ENCODE measurements around the gene ANKRD33.
A peak's percentile ranks its signal among the peaks of the same experiment; 100 is the strongest.

ANKRD33 gene

DNA sequence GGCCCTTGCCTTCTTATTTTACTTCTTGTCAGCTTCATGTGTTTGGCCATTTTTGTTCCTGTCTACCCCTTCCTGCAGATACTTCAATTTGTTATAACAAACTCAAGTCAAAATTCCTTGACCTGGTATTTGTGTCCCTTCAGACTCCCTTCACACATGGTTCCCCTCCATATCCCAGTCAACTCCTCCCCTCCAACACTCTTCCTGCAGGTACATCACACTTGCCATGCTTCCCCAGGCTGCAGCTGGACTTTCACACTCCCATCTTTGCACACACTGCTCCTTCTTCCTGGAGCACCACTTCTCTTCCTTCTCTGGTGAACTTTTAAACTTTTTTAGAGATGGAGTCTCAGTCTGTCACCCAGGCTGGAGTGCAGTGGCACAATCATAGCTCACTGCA is 20.5 kb upstream of the ANKRD33 start:
- intact Hi-C loops (cut with DNase I; ENCODE audit: low total_unique reads) = no loop called here
- DNase-seq = no peak
- H3K4me1 ChIP-seq = peaks cover 7 to 28% (median 25%) of the 10 kb centered on the region in 4 donors

DNA sequence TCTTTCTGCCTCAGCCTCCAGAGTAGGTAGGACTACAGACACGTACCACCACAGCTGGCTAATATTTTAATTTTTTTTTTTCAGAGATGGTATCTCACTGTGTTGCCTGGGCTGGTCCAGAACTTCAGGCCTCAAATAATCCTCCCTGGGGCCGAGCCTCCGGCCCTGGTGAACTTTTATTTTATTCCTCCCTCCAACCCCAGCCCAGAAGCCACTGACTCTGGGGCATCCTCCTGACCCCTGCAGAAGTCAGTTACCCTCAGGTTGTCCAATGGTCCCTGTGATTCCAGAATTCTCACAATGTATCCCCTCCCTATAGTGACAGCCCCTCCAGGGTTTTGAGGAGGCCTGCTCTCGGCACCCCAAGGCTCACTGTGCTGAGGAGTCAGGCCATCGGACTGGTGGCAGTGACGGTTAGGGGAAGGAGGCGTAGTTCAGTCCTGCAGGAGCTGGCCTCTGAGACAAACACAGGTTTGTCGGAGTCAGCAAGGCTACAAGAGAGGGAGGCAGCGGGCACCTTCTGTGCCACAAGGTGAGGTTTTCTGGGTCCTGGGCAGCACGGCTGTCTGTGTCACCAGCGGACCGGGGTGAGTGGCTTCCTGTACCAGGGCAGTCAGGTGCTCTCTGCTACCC is 20.0 kb upstream of the ANKRD33 start:
- Histone ChIP-seq H3K27me3 (peaks cover 0 to 72% of the 10 kb centered on the region in 2 donors), H3K36me3 (no peaks in the 10 kb centered on the region), H3K4me1 (peaks cover 7 to 28% (median 25%) of the 10 kb centered on the region in 4 donors), H3K27ac (no peak overlapping the region), H3K4me3 (no peak overlapping the region), H3K9me3 (no peaks in the 10 kb centered on the region)
- TF ChIP-seq, protein P1, sequence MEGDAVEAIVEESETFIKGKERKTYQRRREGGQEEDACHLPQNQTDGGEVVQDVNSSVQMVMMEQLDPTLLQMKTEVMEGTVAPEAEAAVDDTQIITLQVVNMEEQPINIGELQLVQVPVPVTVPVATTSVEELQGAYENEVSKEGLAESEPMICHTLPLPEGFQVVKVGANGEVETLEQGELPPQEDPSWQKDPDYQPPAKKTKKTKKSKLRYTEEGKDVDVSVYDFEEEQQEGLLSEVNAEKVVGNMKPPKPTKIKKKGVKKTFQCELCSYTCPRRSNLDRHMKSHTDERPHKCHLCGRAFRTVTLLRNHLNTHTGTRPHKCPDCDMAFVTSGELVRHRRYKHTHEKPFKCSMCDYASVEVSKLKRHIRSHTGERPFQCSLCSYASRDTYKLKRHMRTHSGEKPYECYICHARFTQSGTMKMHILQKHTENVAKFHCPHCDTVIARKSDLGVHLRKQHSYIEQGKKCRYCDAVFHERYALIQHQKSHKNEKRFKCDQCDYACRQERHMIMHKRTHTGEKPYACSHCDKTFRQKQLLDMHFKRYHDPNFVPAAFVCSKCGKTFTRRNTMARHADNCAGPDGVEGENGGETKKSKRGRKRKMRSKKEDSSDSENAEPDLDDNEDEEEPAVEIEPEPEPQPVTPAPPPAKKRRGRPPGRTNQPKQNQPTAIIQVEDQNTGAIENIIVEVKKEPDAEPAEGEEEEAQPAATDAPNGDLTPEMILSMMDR (IDR thresholded peaks at IDR 0.05) = no peak
- DNase-seq = no peak
- intact Hi-C loops (cut with DNase I; ENCODE audit: low total_unique reads) = no loop called here

More for the DNA sequence above, 20.5 kb upstream of the ANKRD33 start:
- H3K36me3 ChIP-seq = no peaks in the 10 kb centered on the region
- H3K27ac ChIP-seq = no peak overlapping the region
- TF ChIP-seq, protein P1 (IDR thresholded peaks at IDR 0.05) = no peak
- H3K27me3 ChIP-seq = peaks cover 0 to 70% of the 10 kb centered on the region in 2 donors
- no peak overlapping the region for H3K4me3 ChIP-seq
- no peaks in the 10 kb centered on the region for H3K9me3 ChIP-seq

DNA sequence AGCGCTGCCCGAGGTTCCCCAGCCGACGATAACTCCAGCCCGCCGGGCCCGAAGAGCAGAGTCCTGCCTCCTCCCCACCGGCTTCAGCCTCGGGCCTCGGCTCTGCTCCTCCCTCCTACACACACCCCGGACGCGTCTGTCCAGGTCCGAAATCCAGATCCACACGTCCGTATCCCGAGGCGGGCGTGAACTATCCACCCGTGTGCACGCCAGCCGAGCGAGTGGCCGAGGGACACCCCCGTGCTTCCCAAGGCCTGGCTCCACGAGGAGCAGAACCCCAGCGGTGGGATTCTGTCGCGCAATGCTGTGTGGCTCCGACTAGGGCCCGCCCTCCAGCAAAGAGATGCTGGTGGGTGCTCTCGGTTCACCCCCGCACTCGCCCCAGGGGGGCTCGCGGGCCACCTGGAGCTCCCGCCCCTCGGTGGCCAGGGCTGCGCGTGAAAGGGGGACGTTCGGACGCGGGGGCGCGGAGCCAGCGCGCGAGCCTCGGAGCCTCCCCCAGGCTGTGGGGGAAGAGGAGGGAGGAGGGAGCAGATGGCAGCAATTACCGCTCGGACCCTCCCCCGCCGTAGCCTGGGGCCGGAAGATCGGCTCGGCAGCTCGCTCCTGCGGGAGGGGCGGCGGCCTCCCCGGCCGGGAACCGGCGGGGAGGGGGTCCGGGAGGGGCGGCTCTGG is 18.9 kb upstream of the ANKRD33 start:
- peaks cover 0 to 68% of the 10 kb centered on the region in 2 donors for H3K27me3 ChIP-seq
- TF ChIP-seq, protein P1 (IDR thresholded peaks at IDR 0.05) = no peak
- DNase-seq = no peak
- H3K4me3 ChIP-seq = peak overlapping the region; percentile 31 to 49
- H3K27ac ChIP-seq = no peak overlapping the region
- no peaks in the 10 kb centered on the region for H3K9me3 ChIP-seq
- intact Hi-C loops (cut with DNase I; ENCODE audit: low total_unique reads) = no loop called here
- H3K4me1 ChIP-seq = peaks cover 7 to 20% (median 19%) of the 10 kb centered on the region in 4 donors
- no peaks in the 10 kb centered on the region for H3K36me3 ChIP-seq

DNA sequence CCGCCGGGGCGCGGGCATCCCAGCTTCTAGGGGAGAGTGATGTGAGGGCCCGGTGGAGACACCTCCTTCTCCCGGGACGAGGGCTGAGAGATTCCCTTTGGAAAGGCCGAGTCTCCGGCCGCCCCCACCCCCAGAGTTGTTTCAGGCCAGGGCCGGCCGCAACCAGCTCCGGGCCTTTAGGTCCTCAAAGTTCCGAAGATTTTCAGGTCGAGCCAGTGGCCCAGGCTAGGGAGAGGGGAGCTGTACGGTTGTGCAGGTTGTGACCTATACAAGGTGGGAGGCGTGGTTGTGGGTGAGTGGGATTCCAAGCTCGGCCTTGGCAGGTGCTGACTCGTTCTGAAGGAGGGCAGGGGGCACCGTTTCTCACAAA is 18.4 kb upstream of the ANKRD33 start:
- Histone ChIP-seq H3K27me3 (peaks cover 0 to 68% of the 10 kb centered on the region in 2 donors), H3K27ac (no peak overlapping the region), H3K4me1 (peaks cover 7 to 15% (median 14%) of the 10 kb centered on the region in 4 donors), H3K4me3 (peak overlapping the region; percentile 31 to 49), H3K36me3 (no peaks in the 10 kb centered on the region), H3K9me3 (no peaks in the 10 kb centered on the region)
- TF ChIP-seq, protein P1 (IDR thresholded peaks at IDR 0.05) = no peak
- intact Hi-C loops (cut with DNase I; ENCODE audit: low total_unique reads) = no loop called here
- no peak for DNase-seq

DNA sequence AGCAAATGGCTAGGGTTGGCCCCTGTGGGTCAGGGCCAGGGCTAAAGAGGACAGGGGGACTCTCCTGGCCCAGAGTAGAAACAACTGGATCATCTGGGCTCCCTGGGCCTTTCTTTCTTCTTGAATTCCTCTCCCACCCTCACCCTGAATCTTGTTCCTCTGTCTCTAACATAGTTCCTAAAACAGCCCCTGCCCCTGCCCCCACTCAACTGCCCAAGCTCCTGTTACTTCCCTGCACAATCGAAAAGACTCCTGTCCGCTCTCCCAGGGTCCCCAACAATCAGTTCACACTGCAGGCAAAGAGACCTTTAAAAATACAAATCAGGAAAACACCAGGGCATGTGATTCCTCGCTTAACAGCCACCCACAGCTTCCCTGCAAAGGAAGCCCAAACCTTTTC is 18.0 kb upstream of the ANKRD33 start:
- Histone ChIP-seq H3K4me3 (no peak overlapping the region), H3K36me3 (no peaks in the 10 kb centered on the region), H3K27ac (no peak overlapping the region), H3K27me3 (peaks cover 0 to 67% of the 10 kb centered on the region in 2 donors), H3K4me1 (peaks cover 7 to 13% (median 11%) of the 10 kb centered on the region in 4 donors), H3K9me3 (no peaks in the 10 kb centered on the region)
- no peak for DNase-seq
- intact Hi-C loops (cut with DNase I; ENCODE audit: low total_unique reads) = no loop called here
- TF ChIP-seq, protein P1 (IDR thresholded peaks at IDR 0.05) = no peak

Data from tibial artery (tissue), 4 donors.